Measurements from ENCODE around the gene NCOA7.

- TF ChIP-seq CTCF (IDR thresholded peaks at IDR 0.05; ENCODE audit: low read length) (no peak), EZH2 (IDR thresholded peaks at IDR 0.05; ENCODE audit: borderline replicate concordance, low read length) (no peak)
Measured at GRCh38 chr6:125882243-125882642, 91.5 kb downstream of the NCOA7 start.
